GM23338 (cell line): ENCODE data around the gene MYOD1. TPM values are rescaled to one million over a fixed set of nuclear protein-coding genes. Genes with fewer than 3 reads are reported as not detected.

ENCODE experiments used
- ATAC-seq: fragments of 200-7000 bp; cut with Tn5 transposase; 3 replicates; pipeline ENCODE4 v1.9.1; 2020
- DNase-seq: peaks from one replicate; pipeline ENCODE4 v3.0.0-alpha.2; 2015; ENCODE audit warnings: low spot score
- H2AFZ ChIP-seq: fragments of 200-600 bp; sonication (generic); 2 replicates; pipeline ENCODE4 v1.8.0; 2016; ENCODE audit warnings: antibody characterized with exemption, mild to moderate bottlenecking, moderate library complexity
- H3F3A ChIP-seq: fragments of 200-600 bp; sonication (generic); replicated peaks from 2 replicates; pipeline ENCODE4 v1.8.0; 2017; ENCODE audit warnings: antibody characterized with exemption, mixed run types, low read depth
- H3K27ac ChIP-seq: fragments of 200-600 bp; sonication (generic); 2 replicates; pipeline ENCODE4 v1.6.1; 2016; ENCODE audit warnings: low read depth
- H3K27me3 ChIP-seq: fragments of 200-600 bp; sonication (generic); 2 replicates; pipeline ENCODE4 v1.8.0; 2016; ENCODE audit warnings: mild to moderate bottlenecking, mixed run types, moderate library complexity; ENCODE audit not compliant: insufficient read depth
- H3K36me3 ChIP-seq: fragments of 200-600 bp; sonication (generic); 2 replicates; pipeline ENCODE4 v1.8.0; 2016; ENCODE audit warnings: mild to moderate bottlenecking; ENCODE audit not compliant: insufficient read depth
- H3K4me1 ChIP-seq: fragments of 200-600 bp; sonication (generic); 2 replicates; pipeline ENCODE4 v1.8.0; 2016; ENCODE audit warnings: mild to moderate bottlenecking, moderate library complexity; ENCODE audit not compliant: insufficient read depth
- H3K4me2 ChIP-seq: fragments of 200-600 bp; sonication (generic); 2 replicates; pipeline ENCODE4 v1.7.1; 2017; ENCODE audit warnings: mixed run types
- H3K4me3 ChIP-seq: fragments of 200-600 bp; sonication (generic); 2 replicates; pipeline ENCODE4 v1.6.1; 2016; ENCODE audit warnings: mixed run types
- H3K79me2 ChIP-seq: fragments of 200-600 bp; sonication (generic); replicated peaks from 2 replicates; pipeline ENCODE4 v1.8.0; 2017; ENCODE audit warnings: mild to moderate bottlenecking; ENCODE audit not compliant: insufficient read depth
- H3K9me2 ChIP-seq: fragments of 200-600 bp; sonication (generic); 2 replicates; pipeline ENCODE4 v1.8.0; 2017; ENCODE audit not compliant: insufficient read depth
- H4K20me1 ChIP-seq: fragments of 200-600 bp; sonication (generic); replicated peaks from 2 replicates; pipeline ENCODE4 v1.8.0; 2017; ENCODE audit warnings: mild to moderate bottlenecking; ENCODE audit not compliant: insufficient read depth
- H3K27ac Mint-ChIP-seq: 2 replicates; pipeline ENCODE4 v1.8.0; 2020; ENCODE audit warnings: inconsistent platforms, mild to moderate bottlenecking, moderate library complexity, mixed read lengths
- H3K27me3 Mint-ChIP-seq: 3 replicates; pipeline ENCODE4 v1.8.0; 2022; ENCODE audit warnings: low read depth, mild to moderate bottlenecking, moderate library complexity, mixed read lengths, inconsistent platforms; ENCODE audit not compliant: insufficient read depth, poor library complexity
- H3K36me3 Mint-ChIP-seq: 3 replicates; pipeline ENCODE4 v1.8.0; 2021; ENCODE audit warnings: low read depth, mild to moderate bottlenecking, inconsistent platforms, moderate library complexity, mixed read lengths
- H3K4me1 Mint-ChIP-seq: 3 replicates; pipeline ENCODE4 v1.8.0; 2020; ENCODE audit warnings: mild to moderate bottlenecking, inconsistent platforms, mixed read lengths
- H3K4me3 Mint-ChIP-seq: 3 replicates; pipeline ENCODE4 v1.8.0; 2021; ENCODE audit warnings: moderate library complexity, mild to moderate bottlenecking, inconsistent platforms, mixed read lengths
- H3K9me3 Mint-ChIP-seq: 3 replicates; pipeline ENCODE4 v1.8.0; 2020; ENCODE audit warnings: moderate library complexity, mild to moderate bottlenecking, inconsistent platforms, mixed read lengths
- CREB1 ChIP-seq: fragments of 250-450 bp; sonication (Bioruptor Pico); IDR thresholded peaks from 2 replicates; pipeline ENCODE4 v1.5.0; 2020; ENCODE audit warnings: low read depth, mild to moderate bottlenecking, moderate library complexity
- EZH2 ChIP-seq: fragments of 200-600 bp; sonication (generic); IDR thresholded peaks from one replicate; pipeline ENCODE4 v1.8.0; 2017; ENCODE audit warnings: antibody characterized with exemption, mild to moderate bottlenecking, low read depth; ENCODE audit not compliant: unreplicated experiment
- EZH2phosphoT487 ChIP-seq: fragments of 200-600 bp; sonication (generic); IDR thresholded peaks from one replicate; pipeline ENCODE4 v1.8.1; 2018; ENCODE audit warnings: antibody characterized with exemption; ENCODE audit not compliant: unreplicated experiment
- JUNB ChIP-seq: IDR thresholded peaks from one replicate; pipeline ENCODE4 v1.6.1; 2016; ENCODE audit warnings: antibody characterized with exemption; ENCODE audit not compliant: unreplicated experiment
- NANOG ChIP-seq: IDR thresholded peaks from 2 replicates; pipeline ENCODE4 v1.6.1; 2016; ENCODE audit warnings: antibody characterized with exemption, borderline replicate concordance
- POLR2AphosphoS5 ChIP-seq: IDR thresholded peaks from 2 replicates; pipeline ENCODE4 v1.6.1; 2016; ENCODE audit warnings: antibody characterized with exemption, low read depth
- REST ChIP-seq: IDR thresholded peaks from one replicate; pipeline ENCODE4 v1.6.1; 2018; ENCODE audit warnings: antibody characterized with exemption; ENCODE audit not compliant: unreplicated experiment
- STAT1 ChIP-seq: IDR thresholded peaks from one replicate; pipeline ENCODE4 v1.6.1; 2016; ENCODE audit warnings: antibody characterized with exemption; ENCODE audit not compliant: unreplicated experiment
- ZNF114 ChIP-seq: fragments of 250-450 bp; sonication (Bioruptor Pico); IDR thresholded peaks from 2 replicates; pipeline ENCODE4 v1.5.0; 2020; ENCODE audit warnings: mild to moderate bottlenecking, moderate library complexity
- ZNF331 ChIP-seq: fragments of 250-450 bp; sonication (Bioruptor Pico); IDR thresholded peaks from 2 replicates; pipeline ENCODE4 v1.5.0; 2020; ENCODE audit warnings: low read depth, mild to moderate bottlenecking, moderate library complexity
- polyA plus RNA-seq: library from polyadenylated mRNA; unstranded; fragments of >200 nt; fragmentation: Nextera tagmentation; extraction: Ambion mirVana; gene quantifications from 2 replicates; pipeline ENCODE4 v1.2.1, GENCODE V29; 2016
- total RNA-seq: library from RNA; depleted of rRNA; stranded (reverse); fragments of >200 nt; shearing (Covaris generic); gene quantifications from 2 replicates; pipeline ENCODE4 v1.2.3, GENCODE V29; 2014
- TF ChIP-seq, protein P1 (sequence below), 2 experiments: fragments of 200-600 bp in 1 of 2; sonication (generic) in 1 of 2; conservative IDR thresholded peaks; 2 replicates each; pipeline versions ENCODE4 v1.5.1 to v1.6.1; 2016 to 2017; ENCODE audit warnings: antibody characterized with exemption in 2 of 2, low read depth in 2 of 2, mild to moderate bottlenecking in 2 of 2, moderate library complexity in 1 of 2
- TF ChIP-seq, protein P2 (sequence below): fragments of 250-450 bp; sonication (Bioruptor Pico); IDR thresholded peaks from 2 replicates; pipeline ENCODE4 v1.5.0; 2020; ENCODE audit warnings: mild to moderate bottlenecking, moderate library complexity
- TF ChIP-seq, protein P3 (sequence below): IDR thresholded peaks from 2 replicates; pipeline ENCODE4 v1.6.1; 2016; ENCODE audit warnings: antibody characterized with exemption

MYOD1 gene
- total and polyA plus RNA-seq, 2 experiments from 2014 or later: not detected

GRCh38 chr11:17730137-17730536 lies 10.8 kb downstream of the MYOD1 start:
- Histone ChIP-seq H3K36me3 (no peaks in the 10 kb centered on the region), H3K4me1 (no peaks in the 10 kb centered on the region), H4K20me1 (no peaks in the 10 kb centered on the region; the same call in 1 of the 2 replicates), H3K27ac (no peak overlapping the region), H3F3A (no peaks in the 10 kb centered on the region), H3K4me3 (no peak overlapping the region), H3K27me3 (peaks cover 59% of the 10 kb centered on the region), H3K79me2 (no peaks in the 10 kb centered on the region), H3K4me2 (no peak overlapping the region), H2AFZ (peak overlapping the region; percentile 63; the same call in 1 of the 2 replicates), H3K9me2 (no peaks in the 10 kb centered on the region)
- Mint-ChIP-seq H3K27me3 (peaks cover 35% of the 10 kb centered on the region), H3K27ac (no peak overlapping the region), H3K4me3 (no peak overlapping the region), H3K4me1 (peaks cover 10% of the 10 kb centered on the region; the same call in 2 of the 3 replicates), H3K9me3 (no peaks in the 10 kb centered on the region), H3K36me3 (no peaks in the 10 kb centered on the region)
- TF ChIP-seq EZH2phosphoT487 (no peak), STAT1 (no peak), POLR2AphosphoS5 (no peak), ZNF114 (CRISPR knock-in tag) (no peak), EZH2 (no peak), ZNF331 (CRISPR knock-in tag) (no peak), REST (no peak), CREB1 (CRISPR knock-in tag) (no peak), JUNB (no peak), NANOG (no peak)
- TF ChIP-seq, protein P1, sequence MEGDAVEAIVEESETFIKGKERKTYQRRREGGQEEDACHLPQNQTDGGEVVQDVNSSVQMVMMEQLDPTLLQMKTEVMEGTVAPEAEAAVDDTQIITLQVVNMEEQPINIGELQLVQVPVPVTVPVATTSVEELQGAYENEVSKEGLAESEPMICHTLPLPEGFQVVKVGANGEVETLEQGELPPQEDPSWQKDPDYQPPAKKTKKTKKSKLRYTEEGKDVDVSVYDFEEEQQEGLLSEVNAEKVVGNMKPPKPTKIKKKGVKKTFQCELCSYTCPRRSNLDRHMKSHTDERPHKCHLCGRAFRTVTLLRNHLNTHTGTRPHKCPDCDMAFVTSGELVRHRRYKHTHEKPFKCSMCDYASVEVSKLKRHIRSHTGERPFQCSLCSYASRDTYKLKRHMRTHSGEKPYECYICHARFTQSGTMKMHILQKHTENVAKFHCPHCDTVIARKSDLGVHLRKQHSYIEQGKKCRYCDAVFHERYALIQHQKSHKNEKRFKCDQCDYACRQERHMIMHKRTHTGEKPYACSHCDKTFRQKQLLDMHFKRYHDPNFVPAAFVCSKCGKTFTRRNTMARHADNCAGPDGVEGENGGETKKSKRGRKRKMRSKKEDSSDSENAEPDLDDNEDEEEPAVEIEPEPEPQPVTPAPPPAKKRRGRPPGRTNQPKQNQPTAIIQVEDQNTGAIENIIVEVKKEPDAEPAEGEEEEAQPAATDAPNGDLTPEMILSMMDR (conservative IDR thresholded peaks at IDR 0.05; ENCODE audit: low read depth in 2 of 2): no peak
- TF ChIP-seq, protein P2, sequence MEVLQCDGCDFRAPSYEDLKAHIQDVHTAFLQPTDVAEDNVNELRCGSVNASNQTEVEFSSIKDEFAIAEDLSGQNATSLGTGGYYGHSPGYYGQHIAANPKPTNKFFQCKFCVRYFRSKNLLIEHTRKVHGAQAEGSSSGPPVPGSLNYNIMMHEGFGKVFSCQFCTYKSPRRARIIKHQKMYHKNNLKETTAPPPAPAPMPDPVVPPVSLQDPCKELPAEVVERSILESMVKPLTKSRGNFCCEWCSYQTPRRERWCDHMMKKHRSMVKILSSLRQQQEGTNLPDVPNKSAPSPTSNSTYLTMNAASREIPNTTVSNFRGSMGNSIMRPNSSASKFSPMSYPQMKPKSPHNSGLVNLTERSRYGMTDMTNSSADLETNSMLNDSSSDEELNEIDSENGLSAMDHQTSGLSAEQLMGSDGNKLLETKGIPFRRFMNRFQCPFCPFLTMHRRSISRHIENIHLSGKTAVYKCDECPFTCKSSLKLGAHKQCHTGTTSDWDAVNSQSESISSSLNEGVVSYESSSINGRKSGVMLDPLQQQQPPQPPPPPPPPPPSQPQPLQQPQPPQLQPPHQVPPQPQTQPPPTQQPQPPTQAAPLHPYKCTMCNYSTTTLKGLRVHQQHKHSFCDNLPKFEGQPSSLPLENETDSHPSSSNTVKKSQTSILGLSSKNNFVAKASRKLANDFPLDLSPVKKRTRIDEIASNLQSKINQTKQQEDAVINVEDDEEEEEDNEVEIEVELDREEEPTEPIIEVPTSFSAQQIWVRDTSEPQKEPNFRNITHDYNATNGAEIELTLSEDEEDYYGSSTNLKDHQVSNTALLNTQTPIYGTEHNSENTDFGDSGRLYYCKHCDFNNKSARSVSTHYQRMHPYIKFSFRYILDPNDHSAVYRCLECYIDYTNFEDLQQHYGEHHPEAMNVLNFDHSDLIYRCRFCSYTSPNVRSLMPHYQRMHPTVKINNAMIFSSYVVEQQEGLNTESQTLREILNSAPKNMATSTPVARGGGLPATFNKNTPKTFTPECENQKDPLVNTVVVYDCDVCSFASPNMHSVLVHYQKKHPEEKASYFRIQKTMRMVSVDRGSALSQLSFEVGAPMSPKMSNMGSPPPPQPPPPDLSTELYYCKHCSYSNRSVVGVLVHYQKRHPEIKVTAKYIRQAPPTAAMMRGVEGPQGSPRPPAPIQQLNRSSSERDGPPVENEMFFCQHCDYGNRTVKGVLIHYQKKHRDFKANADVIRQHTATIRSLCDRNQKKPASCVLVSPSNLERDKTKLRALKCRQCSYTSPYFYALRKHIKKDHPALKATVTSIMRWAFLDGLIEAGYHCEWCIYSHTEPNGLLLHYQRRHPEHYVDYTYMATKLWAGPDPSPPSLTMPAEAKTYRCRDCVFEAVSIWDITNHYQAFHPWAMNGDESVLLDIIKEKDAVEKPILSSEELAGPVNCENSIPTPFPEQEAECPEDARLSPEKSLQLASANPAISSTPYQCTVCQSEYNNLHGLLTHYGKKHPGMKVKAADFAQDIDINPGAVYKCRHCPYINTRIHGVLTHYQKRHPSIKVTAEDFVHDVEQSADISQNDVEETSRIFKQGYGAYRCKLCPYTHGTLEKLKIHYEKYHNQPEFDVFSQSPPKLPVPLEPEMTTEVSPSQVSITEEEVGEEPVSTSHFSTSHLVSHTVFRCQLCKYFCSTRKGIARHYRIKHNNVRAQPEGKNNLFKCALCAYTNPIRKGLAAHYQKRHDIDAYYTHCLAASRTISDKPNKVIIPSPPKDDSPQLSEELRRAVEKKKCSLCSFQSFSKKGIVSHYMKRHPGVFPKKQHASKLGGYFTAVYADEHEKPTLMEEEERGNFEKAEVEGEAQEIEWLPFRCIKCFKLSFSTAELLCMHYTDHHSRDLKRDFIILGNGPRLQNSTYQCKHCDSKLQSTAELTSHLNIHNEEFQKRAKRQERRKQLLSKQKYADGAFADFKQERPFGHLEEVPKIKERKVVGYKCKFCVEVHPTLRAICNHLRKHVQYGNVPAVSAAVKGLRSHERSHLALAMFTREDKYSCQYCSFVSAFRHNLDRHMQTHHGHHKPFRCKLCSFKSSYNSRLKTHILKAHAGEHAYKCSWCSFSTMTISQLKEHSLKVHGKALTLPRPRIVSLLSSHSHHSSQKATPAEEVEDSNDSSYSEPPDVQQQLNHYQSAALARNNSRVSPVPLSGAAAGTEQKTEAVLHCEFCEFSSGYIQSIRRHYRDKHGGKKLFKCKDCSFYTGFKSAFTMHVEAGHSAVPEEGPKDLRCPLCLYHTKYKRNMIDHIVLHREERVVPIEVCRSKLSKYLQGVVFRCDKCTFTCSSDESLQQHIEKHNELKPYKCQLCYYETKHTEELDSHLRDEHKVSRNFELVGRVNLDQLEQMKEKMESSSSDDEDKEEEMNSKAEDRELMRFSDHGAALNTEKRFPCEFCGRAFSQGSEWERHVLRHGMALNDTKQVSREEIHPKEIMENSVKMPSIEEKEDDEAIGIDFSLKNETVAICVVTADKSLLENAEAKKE: no peak
- TF ChIP-seq, protein P3, sequence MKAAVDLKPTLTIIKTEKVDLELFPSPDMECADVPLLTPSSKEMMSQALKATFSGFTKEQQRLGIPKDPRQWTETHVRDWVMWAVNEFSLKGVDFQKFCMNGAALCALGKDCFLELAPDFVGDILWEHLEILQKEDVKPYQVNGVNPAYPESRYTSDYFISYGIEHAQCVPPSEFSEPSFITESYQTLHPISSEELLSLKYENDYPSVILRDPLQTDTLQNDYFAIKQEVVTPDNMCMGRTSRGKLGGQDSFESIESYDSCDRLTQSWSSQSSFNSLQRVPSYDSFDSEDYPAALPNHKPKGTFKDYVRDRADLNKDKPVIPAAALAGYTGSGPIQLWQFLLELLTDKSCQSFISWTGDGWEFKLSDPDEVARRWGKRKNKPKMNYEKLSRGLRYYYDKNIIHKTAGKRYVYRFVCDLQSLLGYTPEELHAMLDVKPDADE: no peak
- no peak for ATAC-seq
- no peak for DNase-seq
